NCI-H748 (cell line): ENCODE data around the gene CLCN7.

Source experiments
- DNase-seq: peaks from one replicate; lab custom pipeline; 2025; ENCODE audit not compliant: unreplicated experiment; lab: John Stamatoyannopoulos, UW

Gene CLCN7

GRCh38 chr16:1408171-1408837 lies 66.5 kb downstream of the CLCN7 start:
- DNase-seq: peak; percentile 79

DNA sequence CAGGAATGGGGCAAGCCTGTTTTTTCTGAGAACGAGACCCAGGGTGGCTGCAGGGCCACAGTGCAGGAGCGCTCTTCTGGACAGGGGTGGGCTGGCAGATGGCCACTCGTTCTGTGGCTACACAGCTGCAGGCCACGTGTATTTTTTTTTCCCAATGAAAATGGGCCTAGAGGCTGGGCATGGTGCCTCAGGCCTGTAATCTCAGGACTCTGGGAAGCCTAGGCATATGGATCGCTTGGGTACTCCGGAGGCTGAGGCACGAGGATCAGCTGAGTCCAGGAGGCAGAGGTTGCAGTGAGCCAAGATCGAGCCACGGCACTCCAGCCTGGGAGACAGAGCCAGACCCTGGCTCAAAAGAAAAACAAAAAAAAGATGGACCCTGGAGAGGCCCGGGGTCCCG lies 67.1 kb downstream of the CLCN7 start:
- no peak for DNase-seq

GRCh38 chr16:1403733-1404132 lies 71.1 kb downstream of the CLCN7 start:
- no peak for DNase-seq

DNA sequence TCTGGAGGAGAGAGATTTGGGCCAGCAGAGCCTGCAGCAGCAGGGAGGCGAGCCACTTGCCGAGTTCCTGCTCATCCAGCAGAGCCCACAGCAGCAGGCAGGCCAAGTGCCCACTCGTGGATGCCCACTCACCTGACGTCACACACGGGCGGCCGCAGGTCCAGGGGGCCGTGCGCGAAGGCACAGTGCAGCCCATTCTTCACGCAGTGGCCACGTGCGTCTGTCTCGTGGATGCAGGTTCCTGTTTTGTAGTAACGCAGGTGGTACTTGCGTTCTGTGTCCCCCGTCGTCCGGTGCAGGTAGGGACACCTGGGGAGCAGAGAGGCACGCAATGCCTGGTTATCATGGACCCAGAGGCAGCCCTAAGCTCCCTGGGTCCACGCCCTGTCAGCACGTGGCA lies 71.8 kb downstream of the CLCN7 start:
- no peak for DNase-seq

GRCh38 chr16:1401758-1402154 lies 73.1 kb downstream of the CLCN7 start:
- no peak for DNase-seq

- no peak for DNase-seq
Observed at GRCh38 chr16:1401061-1401757, 73.6 kb downstream of the CLCN7 start.

DNA sequence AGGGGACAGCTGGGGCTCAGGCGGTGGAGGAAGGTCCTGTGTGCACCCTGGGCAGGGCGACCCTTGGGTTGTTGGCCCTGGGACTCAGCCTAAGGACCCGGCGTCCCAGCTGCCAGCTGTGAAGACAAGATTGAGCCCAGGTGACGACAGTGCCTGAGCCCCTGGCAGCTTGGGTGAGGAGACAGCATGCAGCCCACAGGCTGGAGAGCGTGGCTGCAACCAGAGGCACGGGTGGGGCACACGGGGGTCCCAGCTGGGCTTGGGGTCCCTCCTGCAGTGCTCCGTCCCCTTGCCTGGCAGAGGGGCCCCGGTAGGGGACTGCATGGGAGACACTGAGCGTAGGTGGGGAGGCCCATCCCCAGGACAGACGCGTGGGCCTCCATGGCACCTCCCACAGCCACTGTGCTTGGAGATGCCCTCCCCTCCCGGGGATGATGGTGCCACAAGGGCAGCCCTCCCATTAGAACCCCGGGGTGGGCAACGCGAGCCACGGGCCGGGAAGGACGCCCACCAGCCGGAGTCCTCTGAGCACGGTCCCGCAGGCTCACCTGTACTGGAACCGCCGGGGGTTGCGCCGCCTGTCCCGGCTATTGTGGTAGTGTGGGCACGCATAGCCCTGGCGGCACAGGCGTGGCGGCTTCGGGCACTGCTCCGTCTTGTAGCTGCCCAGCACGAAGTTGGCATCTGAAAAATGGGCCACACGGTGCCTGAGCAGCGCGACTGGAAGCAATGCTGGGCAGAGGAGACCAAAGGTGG lies 75.8 kb downstream of the CLCN7 start:
- DNase-seq: no peak

- DNase-seq: no peak
Observed at GRCh38 chr16:1398351-1398750, 76.5 kb downstream of the CLCN7 start.

GRCh38 chr16:1397779-1398178 lies 77.0 kb downstream of the CLCN7 start:
- no peak for DNase-seq

DNA sequence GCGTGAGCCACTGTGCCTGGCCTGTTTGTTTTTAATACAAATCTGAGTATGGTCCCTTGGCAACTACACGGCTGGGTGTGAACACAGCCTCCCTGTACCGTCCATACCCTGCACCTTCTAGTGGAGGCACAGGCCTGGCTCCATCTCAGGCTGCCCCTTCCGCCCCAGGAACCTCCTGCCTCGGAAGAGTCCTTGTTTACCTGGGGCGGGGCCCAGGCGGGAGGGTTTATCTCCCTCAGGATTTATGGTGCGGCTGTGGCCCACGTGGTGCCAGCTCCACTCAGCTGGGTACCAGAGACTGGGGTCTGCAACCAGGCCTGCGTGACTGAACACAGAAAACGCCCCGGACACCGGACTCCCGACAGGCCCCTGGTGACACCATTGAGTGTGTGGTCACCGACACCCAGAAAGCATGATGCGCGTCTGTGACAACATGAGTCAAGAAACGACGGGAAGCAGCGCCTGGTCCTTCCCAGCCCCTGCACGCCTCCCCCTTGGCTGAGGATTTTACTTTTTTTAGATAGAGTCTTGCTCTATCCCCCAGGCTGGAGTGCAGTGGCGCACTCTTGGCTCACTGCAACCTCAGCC lies 79.3 kb downstream of the CLCN7 start:
- no peak for DNase-seq
